NCI-H748 (cell line): ENCODE data around the gene CPNE8.

Source experiments
- DNase-seq: peaks from one replicate; lab custom pipeline; 2025; ENCODE audit not compliant: unreplicated experiment; lab: John Stamatoyannopoulos, UW

The CPNE8 gene

GRCh38 chr12:38898001-38898684 is 7.2 kb downstream of the CPNE8 start:
- DNase-seq: no peak

GRCh38 chr12:38895446-38895845 is 9.9 kb downstream of the CPNE8 start:
- no peak for DNase-seq

- DNase-seq: no peak
Measured at GRCh38 chr12:38892976-38893375, 12.4 kb downstream of the CPNE8 start.

- DNase-seq: no peak
Measured at GRCh38 chr12:38892087-38892786, 13.2 kb downstream of the CPNE8 start.

- no peak for DNase-seq
Measured at GRCh38 chr12:38890102-38890855, 15.1 kb downstream of the CPNE8 start.

GRCh38 chr12:38889297-38889815 is 16.0 kb downstream of the CPNE8 start:
- no peak for DNase-seq

- DNase-seq: no peak
Measured at GRCh38 chr12:38887770-38888169, 17.6 kb downstream of the CPNE8 start.

- DNase-seq: no peak
Measured at GRCh38 chr12:38886931-38887330, 18.5 kb downstream of the CPNE8 start.

GRCh38 chr12:38886064-38886463 is 19.3 kb downstream of the CPNE8 start:
- no peak for DNase-seq

GRCh38 chr12:38884666-38885065 is 20.7 kb downstream of the CPNE8 start:
- DNase-seq: no peak

GRCh38 chr12:38883629-38884134 is 21.7 kb downstream of the CPNE8 start:
- no peak for DNase-seq

GRCh38 chr12:38880288-38880687 is 25.1 kb downstream of the CPNE8 start:
- DNase-seq: no peak

- DNase-seq: no peak
Measured at GRCh38 chr12:38878986-38879385, 26.4 kb downstream of the CPNE8 start.

GRCh38 chr12:38878333-38878705 is 27.1 kb downstream of the CPNE8 start:
- no peak for DNase-seq

- DNase-seq: no peak
Measured at GRCh38 chr12:38875586-38876228, 29.7 kb downstream of the CPNE8 start.

- DNase-seq: no peak
Measured at GRCh38 chr12:38872561-38872960, 32.8 kb downstream of the CPNE8 start.

GRCh38 chr12:38872156-38872555 is 33.2 kb downstream of the CPNE8 start:
- DNase-seq: no peak

- DNase-seq: no peak
Measured at GRCh38 chr12:38869036-38869435, 36.4 kb downstream of the CPNE8 start.

GRCh38 chr12:38850461-38850860 is 54.9 kb downstream of the CPNE8 start:
- DNase-seq: no peak

- DNase-seq: no peak
Measured at GRCh38 chr12:38847247-38847646, 58.1 kb downstream of the CPNE8 start.

GRCh38 chr12:38844267-38844666 is 61.1 kb downstream of the CPNE8 start:
- DNase-seq: no peak
